ENCODE results near the gene FRMD4A. TPM values are rescaled to one million over a fixed set of nuclear protein-coding genes. Genes with fewer than 3 reads are reported as not detected.

The FRMD4A gene
- total RNA-seq, 1 donor from 2014 or later = 23.7 TPM

DNA sequence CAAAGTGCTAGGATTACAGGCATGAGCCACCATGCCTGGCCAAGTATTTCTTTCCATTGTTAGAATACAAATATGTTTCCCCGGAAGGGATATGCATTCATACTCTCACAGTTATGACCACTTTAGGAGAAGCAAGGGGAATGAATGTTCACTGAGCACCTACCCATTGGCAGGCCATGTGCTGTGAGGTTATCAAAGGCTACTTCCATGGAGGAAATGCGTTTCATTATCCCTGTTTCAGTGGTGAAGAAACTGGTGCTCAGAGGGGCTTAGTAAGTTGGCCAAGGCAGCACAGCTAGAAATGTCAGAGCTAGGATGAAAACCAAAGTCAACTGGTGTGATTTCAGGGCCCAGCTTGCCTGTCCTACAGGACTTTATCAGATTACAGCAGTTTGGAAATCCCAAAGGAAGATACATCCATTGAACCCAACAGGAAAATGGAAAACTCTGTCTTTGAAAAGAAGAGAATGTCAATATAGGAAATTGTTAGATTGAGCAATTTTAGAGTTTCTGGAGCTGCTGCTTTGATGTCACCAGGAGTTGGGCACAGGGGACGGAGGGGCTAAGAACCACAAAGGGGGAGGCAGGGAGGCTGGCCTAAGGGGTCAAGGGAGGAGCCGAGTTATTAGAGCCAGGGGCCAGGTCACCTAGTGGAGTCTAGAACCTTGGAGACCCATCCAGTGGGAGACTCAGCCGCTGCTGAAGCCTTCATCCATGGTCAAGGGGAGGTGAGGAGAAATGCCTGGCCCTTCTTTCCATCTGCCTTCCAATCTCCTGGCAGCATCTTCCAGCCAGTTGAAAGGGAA, 319.8 kb downstream of the FRMD4A start:
- DNase-seq (ENCODE audit: low spot score) = no peak
- intact Hi-C loops (cut with DNase I) = no loop called here

DNA sequence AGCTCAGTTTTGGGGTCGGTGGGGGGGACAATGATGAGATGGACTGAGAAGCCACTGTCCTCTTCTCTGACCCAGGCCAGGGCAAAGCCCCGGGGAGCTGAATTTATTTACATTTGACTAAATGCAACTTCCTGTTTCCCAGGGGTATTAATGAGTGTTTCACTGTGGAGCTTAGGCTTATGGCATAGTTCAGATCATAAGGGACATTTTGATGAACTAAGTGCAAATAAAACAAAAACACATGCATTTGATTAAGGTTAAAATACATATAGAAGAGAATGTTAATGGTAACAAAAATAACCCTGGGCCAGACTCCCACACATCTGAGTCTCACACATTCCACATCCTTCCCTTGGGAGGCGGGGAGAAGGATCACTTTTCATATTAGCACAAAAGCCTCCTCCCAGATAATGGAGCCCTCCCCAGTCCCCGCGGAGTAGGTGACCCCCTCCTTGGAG, 320.6 kb downstream of the FRMD4A start:
- no peak for DNase-seq (ENCODE audit: low spot score)
- intact Hi-C loops (cut with DNase I) = no loop called here

DNA sequence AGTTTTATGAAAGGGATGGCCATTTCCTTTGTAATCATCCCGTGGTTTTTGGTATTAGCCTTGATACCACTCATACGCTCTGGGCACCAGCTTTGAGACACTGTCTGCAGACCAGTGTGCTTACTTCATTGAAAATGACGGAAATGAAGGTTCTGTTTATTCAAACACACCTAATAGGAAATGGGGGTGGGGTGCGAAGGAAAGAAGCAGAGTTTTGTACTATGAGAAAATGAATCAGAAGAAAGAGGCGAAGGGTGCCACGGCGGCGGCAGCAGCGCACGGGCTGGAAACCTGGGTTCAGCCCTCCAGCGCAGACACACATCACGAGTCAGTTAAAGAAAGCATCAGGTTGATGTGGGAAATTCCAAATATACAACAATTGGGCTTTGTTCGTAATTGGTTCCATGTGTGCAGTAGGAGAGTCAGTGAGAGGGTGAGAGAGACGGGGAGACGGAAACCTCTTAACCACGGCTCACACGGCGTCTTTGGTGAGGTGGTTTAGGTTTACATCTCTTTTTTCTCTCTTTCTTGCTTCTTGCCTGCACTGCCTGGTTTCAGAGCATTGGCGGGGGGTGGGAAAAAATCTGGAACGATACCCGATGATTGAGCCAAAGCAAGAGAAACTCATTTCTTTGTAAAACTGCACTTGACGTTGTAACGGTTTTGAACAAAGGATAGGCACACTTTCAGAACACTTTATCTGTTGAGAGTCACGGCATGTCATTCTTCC, 321.2 kb downstream of the FRMD4A start:
- intact Hi-C loops (cut with DNase I) = loop anchor here (10.0 kb wide), 1 partner anchor 225 kb away; no protein-coding TSS in a partner anchor
- DNase-seq (ENCODE audit: low spot score) = no peak

DNA sequence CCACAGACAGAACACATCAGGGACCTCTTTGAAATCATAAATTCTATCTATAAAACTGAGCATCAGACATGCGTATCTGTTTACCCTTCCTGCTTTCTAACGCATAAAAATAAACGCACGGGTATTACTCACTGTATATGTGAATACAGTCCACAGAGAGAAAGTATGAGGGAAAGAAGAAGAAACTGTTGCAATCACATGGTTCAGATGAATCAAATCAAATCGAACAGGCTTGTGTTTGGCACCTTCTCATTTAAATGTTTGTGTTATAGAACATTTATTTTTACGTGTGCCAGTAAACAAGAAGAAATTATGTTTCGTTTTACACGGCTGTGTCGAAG, 322.0 kb downstream of the FRMD4A start:
- DNase-seq (ENCODE audit: low spot score) = no peak
- intact Hi-C loops (cut with DNase I) = loop anchor here (10.0 kb wide), 1 partner anchor 224 kb away; no protein-coding TSS in a partner anchor

DNA sequence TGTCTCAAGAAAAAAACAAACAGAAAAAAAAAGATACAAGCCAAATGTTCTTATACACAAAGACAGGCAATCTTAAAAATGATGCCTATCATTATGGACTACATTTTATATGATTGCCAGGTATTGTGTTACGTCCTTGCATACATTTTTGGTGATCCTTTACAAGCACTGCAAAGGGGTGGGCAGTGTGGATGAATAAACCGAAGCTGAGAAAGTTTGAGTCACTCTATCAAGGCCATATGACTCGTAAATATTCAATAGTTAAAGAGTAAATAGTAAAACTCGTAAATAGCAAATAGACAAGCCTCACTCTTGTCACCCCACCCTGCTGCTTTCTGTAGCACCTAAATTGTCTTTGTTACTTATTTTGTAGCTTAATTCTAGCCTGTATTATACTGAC, 326.2 kb downstream of the FRMD4A start:
- intact Hi-C loops (cut with DNase I) = loop anchor here (5.0 to 10.0 kb wide), 2 partner anchors 37 to 220 kb away; no protein-coding TSS in a partner anchor
- no peak for DNase-seq (ENCODE audit: low spot score)

DNA sequence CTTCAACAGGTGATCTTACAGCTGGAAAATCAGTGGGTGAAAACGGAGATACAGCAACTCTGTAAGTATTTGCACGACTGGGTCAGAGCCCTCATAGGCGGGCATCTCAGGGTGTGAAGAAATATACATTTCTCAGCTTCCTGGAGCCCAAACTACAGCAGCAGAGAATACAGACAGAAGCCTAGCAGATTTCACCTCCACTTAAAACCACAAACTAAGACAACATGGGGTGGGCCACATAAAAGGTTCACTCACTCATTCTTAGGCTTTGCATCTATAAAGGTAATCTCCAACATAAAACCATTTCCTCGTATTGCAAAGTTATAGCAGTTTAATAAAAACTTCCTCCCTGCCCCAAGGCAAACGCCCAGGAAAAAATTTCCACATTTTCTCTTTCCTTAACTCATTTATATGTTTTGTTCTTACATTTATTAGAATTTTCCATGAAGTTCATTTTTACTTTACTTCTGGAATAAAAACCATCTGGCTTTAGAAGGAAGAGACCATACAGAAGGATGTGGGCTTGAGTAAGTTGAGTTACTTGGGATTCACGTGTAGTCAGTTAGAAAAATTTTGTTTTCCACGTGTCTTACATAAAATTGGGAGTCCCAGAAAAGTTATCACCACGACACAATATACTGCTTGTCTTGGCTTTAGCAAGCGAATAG, 327.1 kb downstream of the FRMD4A start:
- no peak for DNase-seq (ENCODE audit: low spot score)
- intact Hi-C loops (cut with DNase I) = loop anchor here (5.0 to 10.0 kb wide), 2 partner anchors 36 to 219 kb away; no protein-coding TSS in a partner anchor

DNA sequence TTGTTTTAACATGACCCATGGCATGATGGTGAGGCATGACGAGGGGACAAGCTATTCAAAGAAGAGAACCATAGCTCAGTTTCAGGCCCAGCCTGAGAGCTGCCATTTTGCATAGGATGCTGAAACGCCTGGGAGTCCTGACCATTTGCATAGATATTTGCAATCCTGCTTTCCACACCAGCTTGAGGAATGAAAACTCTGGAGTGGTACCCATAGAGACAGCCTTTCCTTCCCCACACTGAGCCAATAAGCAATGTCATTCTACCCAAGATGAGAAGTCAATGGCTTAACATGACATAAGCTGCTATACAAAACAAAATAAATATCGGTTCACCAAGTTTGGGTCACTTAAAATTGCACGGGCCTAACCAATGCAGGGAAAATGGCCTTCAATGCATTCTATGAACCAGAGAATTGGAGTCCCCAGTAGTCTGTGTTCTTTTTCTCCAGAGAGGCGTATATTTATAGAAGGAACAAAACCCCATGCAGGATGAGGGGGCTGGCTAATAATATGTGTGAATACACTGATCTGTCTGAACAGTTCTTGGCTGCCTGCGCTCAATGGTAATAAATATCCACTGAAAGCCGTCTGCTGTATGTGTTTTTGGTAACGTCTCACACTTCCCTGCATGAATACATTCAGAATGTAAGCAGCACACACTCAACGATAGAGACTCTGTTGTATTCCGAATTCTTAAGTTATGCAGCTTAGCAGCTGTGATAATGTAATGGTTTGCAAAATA, 329.3 kb downstream of the FRMD4A start:
- intact Hi-C loops (cut with DNase I) = loop anchor here (5.0 to 10.0 kb wide), 2 partner anchors 34 to 217 kb away; no protein-coding TSS in a partner anchor
- no peak for DNase-seq (ENCODE audit: low spot score)

DNA sequence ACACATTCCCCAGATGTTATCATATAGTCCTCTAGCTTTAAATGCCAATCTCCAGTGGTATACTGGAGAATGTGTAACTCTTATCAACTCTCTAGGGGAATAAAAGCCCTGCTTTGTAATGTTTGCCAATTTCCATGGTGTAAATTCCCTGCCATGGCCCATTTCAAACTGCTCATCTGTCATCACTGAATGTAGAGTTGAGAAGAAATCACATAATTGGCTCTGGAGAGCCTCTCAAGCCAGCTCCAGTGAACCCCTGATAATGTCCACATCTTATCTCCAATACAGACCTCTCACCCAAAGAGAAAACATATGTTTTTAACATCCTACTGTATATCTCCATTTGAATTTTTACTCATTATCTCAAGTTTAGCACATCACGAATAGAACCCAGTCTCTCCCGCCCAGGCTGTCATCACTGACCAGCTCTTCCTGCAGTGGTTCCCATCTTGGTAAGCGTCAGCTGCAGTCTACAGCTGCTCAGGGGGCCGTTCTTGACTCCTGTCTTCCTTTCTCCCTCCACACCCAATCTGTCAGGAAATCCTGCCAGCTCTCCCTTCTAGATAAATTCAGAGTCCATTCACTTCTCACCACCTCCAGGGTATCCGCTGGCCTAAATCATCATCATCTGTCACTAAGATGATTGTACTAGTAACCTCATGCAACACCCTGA, 332.4 kb downstream of the FRMD4A start:
- DNase-seq (ENCODE audit: low spot score) = no peak
- intact Hi-C loops (cut with DNase I) = no loop called here

DNA sequence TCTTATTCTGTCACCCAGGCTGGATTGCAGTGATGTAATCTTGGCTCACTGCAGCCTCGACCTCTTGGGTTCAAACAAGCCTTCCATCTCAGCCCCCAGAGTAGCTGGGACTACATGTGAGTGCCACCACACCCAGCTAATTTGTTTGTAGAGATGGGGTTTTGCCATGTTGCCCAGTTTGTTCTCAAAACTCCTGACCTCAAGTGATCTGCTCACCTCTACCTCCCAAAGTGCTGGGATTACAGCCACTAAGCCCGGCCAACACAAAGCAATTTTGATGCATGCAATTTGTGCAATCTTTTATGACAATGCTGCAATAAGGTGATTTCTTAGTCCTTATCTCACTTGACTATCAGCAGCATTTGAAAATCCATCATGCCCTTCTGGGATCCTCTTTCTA, 333.1 kb downstream of the FRMD4A start:
- no peak for DNase-seq (ENCODE audit: low spot score)
- intact Hi-C loops (cut with DNase I) = no loop called here

DNA sequence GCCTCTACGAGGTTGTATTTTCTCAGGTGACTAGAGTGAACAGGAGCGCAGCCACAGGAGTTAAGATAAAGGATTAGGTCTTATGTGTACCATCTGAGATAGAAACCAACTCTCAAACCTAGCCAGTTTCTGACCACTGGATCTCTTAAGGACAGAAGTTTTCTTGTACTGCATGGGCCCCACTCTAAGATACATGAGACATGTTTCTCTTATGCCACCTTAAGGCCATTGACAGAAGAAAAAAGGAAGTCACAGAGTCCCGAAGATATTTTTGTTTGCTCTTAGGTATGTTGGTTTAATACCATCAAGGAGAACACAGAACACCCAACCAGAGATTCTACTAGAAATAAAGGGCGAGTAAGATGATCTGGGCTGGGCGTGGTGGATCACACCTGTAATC, 335.8 kb downstream of the FRMD4A start:
- intact Hi-C loops (cut with DNase I) = no loop called here
- no peak for DNase-seq (ENCODE audit: low spot score)

DNA sequence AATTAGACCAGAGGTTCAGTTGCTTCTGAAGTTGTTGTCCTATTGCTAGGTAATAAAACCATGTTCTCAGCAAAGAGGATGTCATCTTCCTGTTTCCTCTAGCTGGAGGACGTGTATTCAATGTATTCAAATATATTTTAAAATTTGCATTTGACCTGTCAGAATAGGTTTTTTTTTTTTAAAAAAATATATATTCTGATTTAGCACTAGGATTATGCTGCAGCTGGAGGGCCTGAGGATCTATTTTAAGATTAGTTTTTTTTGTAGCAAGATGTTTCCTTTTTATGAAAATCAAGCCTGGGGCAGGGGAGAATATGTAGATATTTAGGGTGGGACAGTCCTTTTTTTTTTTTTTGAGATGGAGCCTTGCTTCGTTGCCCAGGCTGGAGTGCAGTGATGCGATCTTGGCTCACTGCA, 337.0 kb downstream of the FRMD4A start:
- intact Hi-C loops (cut with DNase I) = no loop called here
- no peak for DNase-seq (ENCODE audit: low spot score)

DNA sequence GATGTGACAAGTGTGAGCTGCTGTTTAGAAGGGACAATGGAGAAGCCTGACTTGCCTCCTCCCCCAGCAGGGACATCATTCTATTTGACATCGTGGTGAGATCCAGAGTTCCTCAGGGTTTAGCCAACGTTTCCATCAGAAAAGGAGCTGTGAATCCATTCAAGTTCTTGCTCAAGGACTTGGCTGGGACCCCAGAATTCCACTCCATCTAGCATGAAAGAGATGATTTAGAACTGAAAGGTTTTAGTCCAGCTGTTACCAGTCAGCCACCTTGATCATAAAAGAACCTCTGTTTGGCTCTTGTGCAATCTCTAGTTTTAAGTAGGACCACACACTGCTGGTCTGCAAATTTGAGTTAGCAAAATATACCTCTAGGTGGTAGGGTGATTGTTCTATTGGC, 337.6 kb downstream of the FRMD4A start:
- no peak for DNase-seq (ENCODE audit: low spot score)

DNA sequence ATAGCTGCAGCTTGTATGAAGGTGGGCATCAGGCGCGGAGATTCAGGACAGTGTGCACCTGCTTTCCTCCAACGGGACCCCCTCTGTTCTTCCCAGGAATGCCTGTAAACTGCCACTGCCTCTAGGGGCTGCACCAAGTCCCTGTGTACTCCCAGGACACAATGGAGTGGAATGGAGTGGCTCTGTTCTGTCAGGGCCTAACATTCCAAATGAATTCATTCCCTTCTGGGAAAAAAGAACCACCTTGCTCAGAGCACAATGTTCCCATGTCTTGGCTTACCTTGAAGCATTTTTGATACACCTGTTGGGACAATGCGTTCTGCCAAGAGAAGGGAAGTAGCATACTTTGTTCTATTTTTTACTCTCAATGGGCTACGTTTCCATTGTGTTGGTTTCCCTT, 339.4 kb downstream of the FRMD4A start:
- no peak for DNase-seq (ENCODE audit: low spot score)
- intact Hi-C loops (cut with DNase I) = no loop called here

More for the DNA sequence above, 337.6 kb downstream of the FRMD4A start:
- intact Hi-C loops (cut with DNase I) = no loop called here

DNA sequence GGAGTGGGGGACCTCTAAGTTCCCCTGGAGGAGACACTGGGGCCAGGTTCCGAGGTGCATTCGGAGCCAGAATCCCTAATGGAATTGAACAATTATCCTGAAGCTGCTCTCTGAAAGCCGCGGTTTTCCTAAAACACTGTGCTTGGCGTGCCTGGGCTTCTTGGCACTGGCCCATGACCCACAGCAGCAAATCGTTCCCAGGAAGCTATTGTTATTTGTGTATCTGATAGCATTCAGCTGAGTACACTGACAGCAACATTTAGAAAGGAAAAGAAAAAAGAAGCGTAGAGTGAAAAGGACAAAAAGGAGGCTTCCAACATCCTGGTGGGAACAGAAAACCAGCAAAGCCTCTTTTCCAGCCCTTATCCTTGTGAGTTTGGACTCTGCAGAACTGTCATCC, 339.8 kb downstream of the FRMD4A start:
- intact Hi-C loops (cut with DNase I) = no loop called here
- no peak for DNase-seq (ENCODE audit: low spot score)

DNA sequence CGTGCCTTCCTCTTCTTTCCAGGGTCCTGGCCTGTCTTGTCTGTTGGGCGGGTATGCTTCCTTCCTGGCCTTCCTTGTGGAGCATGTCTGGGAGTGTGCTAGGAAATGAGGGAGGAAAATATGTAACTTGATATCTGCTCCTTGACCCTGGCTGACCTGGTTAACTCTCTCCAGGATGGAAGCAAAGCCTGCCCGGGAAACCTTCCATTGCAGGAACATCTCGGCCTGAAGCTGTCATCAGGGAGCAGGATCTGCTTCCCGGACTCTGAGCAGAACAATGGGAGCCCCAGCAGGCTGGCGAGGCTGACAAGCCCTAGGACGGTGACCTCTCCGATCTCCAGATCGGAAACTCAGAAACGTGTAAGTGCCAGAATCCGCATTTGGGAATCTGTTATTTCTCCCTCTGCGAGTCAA, 340.3 kb downstream of the FRMD4A start:
- DNase-seq (ENCODE audit: low spot score) = no peak
- intact Hi-C loops (cut with DNase I) = no loop called here

DNA sequence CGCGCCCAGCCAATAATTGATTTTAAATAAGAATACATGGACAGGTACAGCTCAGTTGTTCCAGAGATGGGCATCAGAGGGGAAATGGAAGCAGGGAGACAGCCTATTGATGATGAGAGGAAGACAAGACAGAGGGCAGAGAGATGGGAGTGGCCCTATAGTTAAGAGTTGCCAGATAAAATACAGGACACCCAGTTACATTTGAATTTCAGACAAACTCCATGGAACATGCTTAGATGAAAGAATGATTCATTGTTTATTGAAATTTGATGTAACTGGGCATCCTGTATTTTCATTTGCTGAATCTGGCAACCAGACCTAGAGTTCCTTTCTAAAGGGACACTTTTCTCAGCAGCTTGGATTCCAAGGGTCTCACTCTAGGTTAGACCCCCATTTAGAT, 341.1 kb downstream of the FRMD4A start:
- intact Hi-C loops (cut with DNase I) = no loop called here
- no peak for DNase-seq (ENCODE audit: low spot score)

DNA sequence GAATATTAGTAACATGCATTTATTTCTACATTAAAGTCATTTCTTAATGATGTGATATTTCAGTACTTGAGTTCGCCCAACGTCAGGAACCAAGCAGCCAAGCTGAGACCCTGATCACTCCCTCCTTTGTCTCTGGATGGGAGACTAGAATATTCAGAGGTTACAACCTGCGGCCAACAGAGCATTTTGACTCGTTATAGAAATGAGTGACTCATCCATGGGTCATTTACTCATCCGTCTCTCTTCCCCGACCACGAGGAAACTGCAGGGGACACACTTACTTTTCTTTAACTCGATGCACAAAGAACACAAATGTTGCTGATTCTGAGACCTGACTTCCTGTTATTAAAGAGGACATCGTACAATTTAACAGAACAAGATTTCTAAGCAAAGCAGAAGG, 343.3 kb downstream of the FRMD4A start:
- intact Hi-C loops (cut with DNase I) = no loop called here
- no peak for DNase-seq (ENCODE audit: low spot score)

DNA sequence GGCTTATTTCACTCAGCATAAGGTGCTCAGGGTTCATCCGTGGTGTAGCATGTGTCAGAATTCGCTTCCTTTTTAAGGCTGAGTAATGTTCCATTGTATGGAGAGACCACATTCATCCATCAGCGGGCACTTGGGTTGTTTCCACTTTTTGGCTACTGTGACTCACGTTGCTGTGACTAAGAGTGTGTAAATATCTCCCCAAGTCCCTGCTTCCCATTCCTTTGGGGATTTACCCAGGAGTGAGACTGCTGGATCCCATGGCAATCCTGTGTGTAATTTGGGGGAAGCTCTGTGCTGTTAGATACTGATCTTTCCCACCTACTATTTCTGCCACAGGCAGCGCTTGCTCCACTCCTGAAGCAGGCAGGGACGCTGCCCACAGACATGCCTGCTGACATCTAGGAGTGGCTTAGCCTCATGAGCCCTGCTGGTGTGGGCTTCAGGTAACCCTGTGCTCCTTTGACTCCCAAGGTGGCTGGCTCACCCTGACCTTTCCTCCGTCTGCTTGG, 346.0 kb downstream of the FRMD4A start:
- DNase-seq (ENCODE audit: low spot score) = no peak
- intact Hi-C loops (cut with DNase I) = no loop called here

DNA sequence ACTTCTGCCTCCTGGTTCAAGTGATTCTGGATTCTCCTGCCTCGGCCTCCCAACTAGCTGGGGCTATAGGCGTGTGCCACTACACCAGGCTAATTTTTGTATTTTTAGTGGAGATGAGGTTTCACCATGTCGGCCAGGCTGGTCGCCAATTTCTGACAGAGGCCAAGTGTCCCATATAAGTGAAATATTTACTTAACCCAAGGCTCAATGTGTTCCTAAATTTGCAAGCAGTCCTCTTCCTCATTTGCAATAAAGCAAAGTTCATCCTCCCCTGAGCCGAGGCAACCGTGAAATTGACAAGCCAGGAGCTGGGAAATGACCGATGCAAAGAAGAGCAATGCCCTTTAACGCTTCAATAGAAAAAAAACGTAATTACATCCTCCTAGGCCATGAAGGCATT, 347.7 kb downstream of the FRMD4A start:
- no peak for DNase-seq (ENCODE audit: low spot score)
- intact Hi-C loops (cut with DNase I) = no loop called here

Measured in cardiac septum (tissue), 1 donor.